GM18498 (cell line): ENCODE data around the gene FGF5.
"Not testable (repeated sequence)": the region's sequence is repeated elsewhere in the genome, so short reads cannot be mapped to it uniquely, and the experiment has no call there.

Source experiments
- ATAC-seq: cut with Tn5 transposase; IDR thresholded peaks from one replicate; pipeline ENCODE4 v1.9.1; 2021; ENCODE audit warnings: mild to moderate bottlenecking, moderate library complexity; ENCODE audit not compliant: unreplicated experiment

The FGF5 gene

GRCh38 chr4:80290665-80291064 lies 24.2 kb downstream of the FGF5 start:
- ATAC-seq, result not testable (repeated sequence)

GRCh38 chr4:80294206-80294605 lies 27.7 kb downstream of the FGF5 start:
- no peak for ATAC-seq

GRCh38 chr4:80295336-80295735 lies 28.9 kb downstream of the FGF5 start:
- no peak for ATAC-seq

- no peak for ATAC-seq
Measured at GRCh38 chr4:80295826-80296225, 29.4 kb downstream of the FGF5 start.

GRCh38 chr4:80301884-80302283 lies 35.4 kb downstream of the FGF5 start:
- no peak for ATAC-seq

GRCh38 chr4:80302616-80303223 lies 36.3 kb downstream of the FGF5 start:
- no peak for ATAC-seq

GRCh38 chr4:80305466-80305865 lies 39.0 kb downstream of the FGF5 start:
- ATAC-seq, result no peak

- ATAC-seq, result no peak
Measured at GRCh38 chr4:80306260-80306659, 39.8 kb downstream of the FGF5 start.

GRCh38 chr4:80307183-80307735 lies 40.8 kb downstream of the FGF5 start:
- ATAC-seq, result no peak

GRCh38 chr4:80307774-80308465 lies 41.5 kb downstream of the FGF5 start:
- ATAC-seq, result no peak

GRCh38 chr4:80308466-80308822 lies 42.0 kb downstream of the FGF5 start:
- no peak for ATAC-seq

GRCh38 chr4:80309294-80310004 lies 43.0 kb downstream of the FGF5 start:
- no peak for ATAC-seq

GRCh38 chr4:80311130-80311529 lies 44.7 kb downstream of the FGF5 start:
- ATAC-seq, result no peak

GRCh38 chr4:80312124-80312523 lies 45.7 kb downstream of the FGF5 start:
- no peak for ATAC-seq

GRCh38 chr4:80313627-80314026 lies 47.2 kb downstream of the FGF5 start:
- no peak for ATAC-seq

GRCh38 chr4:80315848-80316247 lies 49.4 kb downstream of the FGF5 start:
- ATAC-seq, result not testable (repeated sequence)

GRCh38 chr4:80321341-80321740 lies 54.9 kb downstream of the FGF5 start:
- no peak for ATAC-seq

GRCh38 chr4:80321776-80322175 lies 55.3 kb downstream of the FGF5 start:
- no peak for ATAC-seq

- no peak for ATAC-seq
Measured at GRCh38 chr4:80322716-80323115, 56.3 kb downstream of the FGF5 start.

- ATAC-seq, result no peak
Measured at GRCh38 chr4:80324171-80324570, 57.7 kb downstream of the FGF5 start.

- no peak for ATAC-seq
Measured at GRCh38 chr4:80331693-80332092, 65.2 kb downstream of the FGF5 start.

GRCh38 chr4:80333121-80333520 lies 66.7 kb downstream of the FGF5 start:
- ATAC-seq, result no peak
